ENCODE data around the gene KLF12. TPM values are rescaled to one million over a fixed set of nuclear protein-coding genes. Genes with fewer than 3 reads are reported as not detected.

The KLF12 gene
- total RNA-seq, 4 donors from 2014 or later, result 7.8 to 20.3 (median 14.1) TPM

DNA sequence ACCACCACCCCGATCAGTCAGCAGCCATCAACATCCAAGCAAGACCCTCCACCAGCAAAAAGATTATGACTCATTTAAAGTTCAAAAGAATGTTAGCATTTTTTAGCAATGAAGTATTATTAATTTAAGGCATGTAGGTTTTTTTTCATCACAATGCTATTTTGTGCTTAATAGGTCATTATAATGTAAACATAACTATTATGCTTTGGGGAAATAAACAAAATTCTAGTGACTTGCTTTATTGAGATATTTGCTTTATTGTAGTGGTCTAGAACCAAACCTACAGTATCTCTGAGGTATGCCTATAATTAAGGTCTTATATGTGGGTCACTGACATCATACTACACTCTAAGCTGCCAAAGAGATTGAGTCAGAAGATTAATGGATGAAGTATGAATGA is 20.0 kb downstream of the KLF12 start:
- Histone ChIP-seq H3K9me3 (peaks cover 0 to 14% (median 4%) of the 10 kb centered on the region in 4 donors), H3K4me3 (no peak overlapping the region), H3K4me1 (peaks cover 0 to 24% (median 0%) of the 10 kb centered on the region in 4 donors), H3K36me3 (peaks cover 0 to 10% (median 0%) of the 10 kb centered on the region in 3 donors), H3K27me3 (no peaks in the 10 kb centered on the region), H3K27ac (no peak overlapping the region)
- 90 to 91% methylated on average over 1 of the region's 1 CpG for WGBS, 2 donors
- DNase-seq (ENCODE audit: low spot score in 2 of 2), result no peak
- TF ChIP-seq EP300 (IDR thresholded peaks at IDR 0.05), result no peak
- no peak for TF ChIP-seq POLR2A (IDR thresholded peaks at IDR 0.05)
- TF ChIP-seq, protein P1, sequence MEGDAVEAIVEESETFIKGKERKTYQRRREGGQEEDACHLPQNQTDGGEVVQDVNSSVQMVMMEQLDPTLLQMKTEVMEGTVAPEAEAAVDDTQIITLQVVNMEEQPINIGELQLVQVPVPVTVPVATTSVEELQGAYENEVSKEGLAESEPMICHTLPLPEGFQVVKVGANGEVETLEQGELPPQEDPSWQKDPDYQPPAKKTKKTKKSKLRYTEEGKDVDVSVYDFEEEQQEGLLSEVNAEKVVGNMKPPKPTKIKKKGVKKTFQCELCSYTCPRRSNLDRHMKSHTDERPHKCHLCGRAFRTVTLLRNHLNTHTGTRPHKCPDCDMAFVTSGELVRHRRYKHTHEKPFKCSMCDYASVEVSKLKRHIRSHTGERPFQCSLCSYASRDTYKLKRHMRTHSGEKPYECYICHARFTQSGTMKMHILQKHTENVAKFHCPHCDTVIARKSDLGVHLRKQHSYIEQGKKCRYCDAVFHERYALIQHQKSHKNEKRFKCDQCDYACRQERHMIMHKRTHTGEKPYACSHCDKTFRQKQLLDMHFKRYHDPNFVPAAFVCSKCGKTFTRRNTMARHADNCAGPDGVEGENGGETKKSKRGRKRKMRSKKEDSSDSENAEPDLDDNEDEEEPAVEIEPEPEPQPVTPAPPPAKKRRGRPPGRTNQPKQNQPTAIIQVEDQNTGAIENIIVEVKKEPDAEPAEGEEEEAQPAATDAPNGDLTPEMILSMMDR (IDR thresholded peaks at IDR 0.05), result no peak

DNA sequence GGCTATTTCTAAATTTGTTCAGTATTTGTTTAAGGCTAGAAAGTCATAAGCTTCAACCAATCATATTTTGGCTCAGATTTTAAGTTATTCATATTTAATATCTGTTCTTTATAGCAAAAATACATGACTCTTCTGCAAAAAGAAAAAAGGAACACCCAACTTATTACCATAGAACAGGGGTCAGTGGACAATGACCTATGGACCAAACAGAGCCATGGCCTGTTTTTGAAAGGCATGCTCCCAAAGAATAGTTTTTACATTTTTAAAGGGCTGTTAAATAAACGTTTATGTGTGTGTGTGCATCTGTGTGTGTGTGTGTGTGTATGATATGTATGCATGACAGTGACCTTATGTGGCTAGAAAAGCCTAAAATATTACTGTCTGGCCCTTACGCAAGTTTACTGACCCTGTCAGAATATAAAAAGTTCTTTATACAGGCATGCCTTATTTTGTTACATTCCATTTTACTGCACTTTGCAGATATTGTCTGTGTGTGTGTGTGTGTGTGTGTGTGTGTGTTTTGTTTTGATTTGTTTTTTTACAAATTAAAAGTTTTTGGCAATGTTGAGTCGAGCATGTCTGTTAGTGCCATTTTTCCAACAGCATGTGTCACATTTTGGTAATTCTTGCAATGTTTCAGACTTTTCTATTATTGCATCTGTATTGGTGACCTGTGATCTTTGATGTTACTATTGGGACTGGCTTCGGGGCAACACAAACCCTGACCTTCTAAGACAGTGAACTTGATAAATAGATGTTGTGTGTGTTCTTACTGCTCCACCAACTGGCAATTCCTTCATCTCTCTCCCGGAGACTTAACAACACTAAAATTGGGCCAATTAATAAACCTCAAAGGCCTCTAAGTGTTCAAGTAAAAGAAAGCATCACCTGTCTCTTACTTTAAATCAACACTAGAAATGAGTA is 22.0 kb downstream of the KLF12 start:
- no peaks in the 10 kb centered on the region for H3K9me3 ChIP-seq
- no peak for DNase-seq (ENCODE audit: low spot score in 2 of 2)
- H3K4me1 ChIP-seq, result peaks cover 0 to 24% (median 0%) of the 10 kb centered on the region in 4 donors
- H3K27me3 ChIP-seq, result no peaks in the 10 kb centered on the region
- peak overlapping the region in 2 of 4 donors; percentile 28 to 46 for H3K27ac ChIP-seq
- H3K4me3 ChIP-seq, result no peak overlapping the region
- TF ChIP-seq, protein P1 (IDR thresholded peaks at IDR 0.05), result no peak
- no peak for TF ChIP-seq POLR2A (IDR thresholded peaks at IDR 0.05)
- no peak for TF ChIP-seq EP300 (IDR thresholded peaks at IDR 0.05)
- no peaks in the 10 kb centered on the region for H3K36me3 ChIP-seq
- WGBS, 2 donors, result 28 to 34% methylated on average over 5 of the region's 5 CpGs

DNA sequence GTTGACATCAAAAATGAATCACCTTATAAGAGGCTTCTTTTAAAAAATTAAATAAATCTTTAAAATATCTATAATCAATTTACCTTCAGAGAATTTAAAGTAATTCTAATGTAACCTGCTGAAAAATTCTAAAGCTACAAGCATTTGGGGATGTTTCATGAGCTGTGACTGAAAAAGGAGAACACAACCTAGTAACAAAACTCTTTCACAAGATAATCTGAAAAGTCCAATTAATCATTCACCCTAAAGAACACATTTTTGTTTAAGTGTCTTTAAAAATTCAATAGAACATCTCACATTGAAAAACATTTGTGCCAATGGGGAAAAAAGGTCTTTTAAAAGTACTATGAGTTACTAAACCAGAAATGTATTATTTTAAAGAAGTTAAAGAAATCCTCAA is 22.8 kb downstream of the KLF12 start:
- no peak for DNase-seq (ENCODE audit: low spot score in 2 of 2)
- no peak overlapping the region for H3K4me3 ChIP-seq
- no peaks in the 10 kb centered on the region for H3K27me3 ChIP-seq
- no peaks in the 10 kb centered on the region for H3K9me3 ChIP-seq
- TF ChIP-seq EP300 (IDR thresholded peaks at IDR 0.05), result no peak
- TF ChIP-seq, protein P1 (IDR thresholded peaks at IDR 0.05), result no peak
- no peak for TF ChIP-seq POLR2A (IDR thresholded peaks at IDR 0.05)
- H3K36me3 ChIP-seq, result no peaks in the 10 kb centered on the region
- H3K27ac ChIP-seq, result peak overlapping the region in 2 of 4 donors; percentile 7 to 46
- H3K4me1 ChIP-seq, result peaks cover 0 to 24% (median 0%) of the 10 kb centered on the region in 4 donors

DNA sequence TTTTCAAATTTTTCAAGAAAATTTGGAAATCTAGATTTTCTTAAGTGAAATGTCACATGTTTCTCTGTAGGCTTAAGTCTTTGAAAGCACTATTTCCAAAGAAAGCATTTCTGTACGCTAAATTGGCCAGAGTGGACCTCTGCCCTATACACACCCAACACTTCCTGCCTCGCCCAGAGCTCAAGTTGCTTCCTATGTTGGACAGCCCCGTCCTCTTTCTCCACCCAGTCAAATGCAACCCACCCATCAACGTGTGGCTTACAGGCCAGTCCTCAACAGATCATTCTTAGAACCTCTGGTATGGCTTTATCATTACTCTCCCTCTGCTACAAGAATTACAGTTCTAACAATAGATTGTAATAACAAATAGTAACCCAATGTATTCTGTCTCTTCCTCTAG is 24.2 kb downstream of the KLF12 start:
- WGBS, 2 donors, result 63% methylated on average over 4 of the region's 4 CpGs
- no peak for DNase-seq (ENCODE audit: low spot score in 2 of 2)

More for the DNA sequence above, 24.2 kb downstream of the KLF12 start:
- Histone ChIP-seq H3K4me1 (peaks cover 0 to 24% (median 0%) of the 10 kb centered on the region in 4 donors), H3K36me3 (no peaks in the 10 kb centered on the region), H3K4me3 (no peak overlapping the region), H3K27ac (no peak overlapping the region), H3K27me3 (no peaks in the 10 kb centered on the region), H3K9me3 (no peaks in the 10 kb centered on the region)
- TF ChIP-seq POLR2A (IDR thresholded peaks at IDR 0.05), result no peak
- no peak for TF ChIP-seq EP300 (IDR thresholded peaks at IDR 0.05)
- TF ChIP-seq, protein P1 (IDR thresholded peaks at IDR 0.05), result no peak

Data from tibial nerve (tissue), 4 donors.